Astrocyte (in vitro differentiated cells and primary cell): Measurements from ENCODE around the gene BATF3. TPM values are rescaled to one million over a fixed set of nuclear protein-coding genes. Genes with fewer than 3 reads are reported as not detected.
"Not testable (repeated sequence)": the region's sequence is repeated elsewhere in the genome, so short reads cannot be mapped to it uniquely, and the experiment has no call there.

ENCODE experiments used
- DNase-seq: peaks from one replicate; pipeline ENCODE4 v3.0.0-alpha.2; 2010; ENCODE audit warnings: low read depth
- FAIRE-seq: peaks from 2 replicates; lab custom pipeline; 2011; peaks lifted over from hg19 to GRCh38; lab: Jason Lieb, UNC
- H2AFZ ChIP-seq: 2 replicates; pipeline ENCODE4 v1.6.0; 2012; ENCODE audit warnings: low read depth, low read length, inconsistent platforms
- H3K27ac ChIP-seq: 2 replicates; pipeline ENCODE4 v1.5.1; 2011; ENCODE audit warnings: low read depth, low read length, inconsistent platforms
- H3K27me3 ChIP-seq: 2 replicates; pipeline ENCODE4 v1.6.0; 2011; ENCODE audit warnings: low read length, inconsistent platforms; ENCODE audit not compliant: insufficient read depth
- H3K36me3 ChIP-seq: 2 replicates; pipeline ENCODE4 v1.5.1; 2011; ENCODE audit warnings: low read length, inconsistent platforms; ENCODE audit not compliant: insufficient read depth
- H3K4me1 ChIP-seq: 2 replicates; pipeline ENCODE4 v1.5.1; 2011; ENCODE audit warnings: low read length, inconsistent platforms; ENCODE audit not compliant: insufficient read depth
- H3K4me2 ChIP-seq: 2 replicates; pipeline ENCODE4 v1.6.0; 2012; ENCODE audit warnings: low read length, inconsistent platforms
- H3K4me3 ChIP-seq: 2 replicates; pipeline ENCODE4 v1.5.1; 2011; ENCODE audit warnings: low read depth, mild to moderate bottlenecking, low read length, inconsistent platforms; ENCODE audit not compliant: insufficient read depth
- H3K79me2 ChIP-seq: 2 replicates; pipeline ENCODE4 v1.6.0; 2012; ENCODE audit warnings: mild to moderate bottlenecking, low read length, inconsistent platforms; ENCODE audit not compliant: insufficient read depth
- H3K9ac ChIP-seq: 2 replicates; pipeline ENCODE4 v1.6.0; 2012; ENCODE audit warnings: mild to moderate bottlenecking, low read length, inconsistent platforms
- H3K9me3 ChIP-seq: 2 replicates; pipeline ENCODE4 v1.5.1; 2012; ENCODE audit warnings: low read depth, mild to moderate bottlenecking, low read length, inconsistent platforms; ENCODE audit not compliant: insufficient read depth
- H4K20me1 ChIP-seq: 2 replicates; pipeline ENCODE4 v1.6.0; 2012; ENCODE audit warnings: low read length, inconsistent platforms; ENCODE audit not compliant: insufficient read depth
- H3K27ac Mint-ChIP-seq: one replicate; pipeline ENCODE4 v1.8.0; 2021; ENCODE audit warnings: mild to moderate bottlenecking, mixed read lengths; ENCODE audit not compliant: unreplicated experiment
- H3K27me3 Mint-ChIP-seq: one replicate; pipeline ENCODE4 v1.8.0; 2021; ENCODE audit warnings: low read depth, mixed read lengths; ENCODE audit not compliant: unreplicated experiment
- H3K36me3 Mint-ChIP-seq: one replicate; pipeline ENCODE4 v1.8.0; 2021; ENCODE audit warnings: low read depth, mixed read lengths; ENCODE audit not compliant: unreplicated experiment
- H3K4me1 Mint-ChIP-seq: one replicate; pipeline ENCODE4 v1.8.0; 2021; ENCODE audit warnings: low read depth, mixed read lengths; ENCODE audit not compliant: unreplicated experiment
- H3K4me3 Mint-ChIP-seq: one replicate; pipeline ENCODE4 v1.8.0; 2021; ENCODE audit warnings: mild to moderate bottlenecking, moderate library complexity, mixed read lengths; ENCODE audit not compliant: unreplicated experiment
- H3K9me3 Mint-ChIP-seq: one replicate; pipeline ENCODE4 v1.8.0; 2021; ENCODE audit warnings: mild to moderate bottlenecking, mixed read lengths; ENCODE audit not compliant: unreplicated experiment
- EZH2 ChIP-seq: IDR thresholded peaks from 2 replicates; pipeline ENCODE4 v1.6.1; 2012; ENCODE audit warnings: mild to moderate bottlenecking, low read length, inconsistent platforms; ENCODE audit not compliant: insufficient read depth
- total RNA-seq: library from RNA; stranded (reverse); gene quantifications from 2 replicates; pipeline ENCODE4 v1.2.1, GENCODE V29; 2021
- TF ChIP-seq, protein P1 (sequence below): IDR thresholded peaks from 2 replicates; pipeline ENCODE4 v1.5.1; 2011; ENCODE audit warnings: low read depth, mild to moderate bottlenecking, inconsistent platforms, low read length, moderate library complexity; ENCODE audit not compliant: insufficient read depth

The BATF3 gene
- total RNA-seq, 1 donor from 2014 or later: 1.9 TPM

- peaks cover 11% of the 10 kb centered on the region for H3K36me3 Mint-ChIP-seq
- H3K9me3 Mint-ChIP-seq: peaks cover 5% of the 10 kb centered on the region
- Histone ChIP-seq H3K36me3 (no peaks in the 10 kb centered on the region), H3K4me3 (no peak overlapping the region), H4K20me1 (no peaks in the 10 kb centered on the region), H3K4me2 (peak overlapping the region; percentile 2), H2AFZ (no peak overlapping the region), H3K9ac (peak overlapping the region; percentile 23), H3K79me2 (no peaks in the 10 kb centered on the region), H3K27me3 (no peaks in the 10 kb centered on the region), H3K4me1 (no peaks in the 10 kb centered on the region), H3K9me3 (no peaks in the 10 kb centered on the region), H3K27ac (peak overlapping the region; percentile 70)
- H3K27me3 Mint-ChIP-seq: no peaks in the 10 kb centered on the region
- H3K27ac Mint-ChIP-seq: peak overlapping the region; percentile 56
- H3K4me1 Mint-ChIP-seq: peaks cover 17% of the 10 kb centered on the region
- no peak for FAIRE-seq
- no peak for TF ChIP-seq EZH2
- H3K4me3 Mint-ChIP-seq: peak overlapping the region; percentile 57
- DNase-seq: peak; percentile 93
Measured at GRCh38 chr1:212727386-212728181, 27.9 kb upstream of the BATF3 start.

DNA sequence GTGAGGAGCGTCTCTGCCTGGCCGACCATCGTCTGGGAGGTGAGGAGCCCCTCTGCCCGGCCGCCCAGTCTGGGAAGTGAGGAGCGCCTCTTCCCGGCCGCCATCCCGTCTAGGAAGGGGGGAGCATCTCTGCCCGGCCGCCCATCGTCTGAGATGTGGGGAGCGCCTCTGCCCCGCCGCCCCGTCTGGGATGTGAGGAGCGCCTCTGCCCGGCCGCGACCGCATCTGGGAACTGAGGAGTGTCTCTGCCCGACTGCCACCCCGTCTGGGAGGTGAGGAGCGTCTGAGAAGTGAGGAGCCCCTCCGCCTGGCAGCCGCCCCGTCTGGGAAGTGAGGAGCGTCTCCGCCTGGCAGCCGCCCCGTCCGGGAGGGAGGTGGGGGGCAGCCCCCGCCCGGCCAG is 25.0 kb upstream of the BATF3 start:
- H3K4me1 Mint-ChIP-seq: peaks cover 29% of the 10 kb centered on the region
- not testable (repeated sequence) for H3K27ac Mint-ChIP-seq, H3K9me3 Mint-ChIP-seq, FAIRE-seq, H2AFZ ChIP-seq, H3K36me3 Mint-ChIP-seq, H3K36me3 ChIP-seq, H3K79me2 ChIP-seq, H3K27me3 Mint-ChIP-seq, H3K27me3 ChIP-seq, H3K27ac ChIP-seq, H3K4me2 ChIP-seq, H4K20me1 ChIP-seq, DNase-seq, H3K9ac ChIP-seq, H3K4me3 ChIP-seq, H3K9me3 ChIP-seq, H3K4me3 Mint-ChIP-seq
- H3K4me1 ChIP-seq: peaks cover 11% of the 10 kb centered on the region

DNA sequence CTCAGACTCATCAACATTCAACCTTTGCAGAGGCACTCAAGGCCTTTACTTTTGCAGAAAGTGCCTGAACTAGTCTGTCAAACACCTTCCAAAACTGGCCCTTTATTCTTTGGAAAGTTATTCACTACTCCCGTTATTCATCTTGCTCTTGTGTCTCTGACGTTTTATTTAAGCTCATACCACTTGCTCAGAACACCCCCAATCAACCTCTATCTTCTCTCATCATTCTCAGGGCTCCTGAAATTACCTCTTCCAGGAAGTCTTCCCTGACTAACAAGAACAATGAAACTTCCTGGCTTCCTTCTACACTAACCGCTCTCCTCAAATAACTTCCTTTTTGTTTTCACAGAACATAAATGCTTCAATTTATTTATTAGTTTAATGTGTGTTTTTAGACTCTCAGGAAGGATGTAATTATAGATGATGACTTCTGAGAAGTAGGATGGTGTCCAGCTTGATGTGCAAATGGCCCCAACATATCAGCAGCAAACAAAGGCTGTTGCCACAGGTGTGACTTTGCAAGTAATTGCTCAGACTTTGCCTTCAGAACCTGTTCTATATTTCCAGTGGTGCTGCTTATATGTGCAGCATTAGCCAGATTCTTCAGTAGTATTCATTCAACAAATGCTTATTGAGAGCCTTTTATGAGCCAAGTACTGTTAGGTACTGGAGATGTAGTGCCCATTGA is 22.8 kb upstream of the BATF3 start:
- peaks cover 19% of the 10 kb centered on the region for H3K4me1 Mint-ChIP-seq
- Histone ChIP-seq H3K9me3 (no peaks in the 10 kb centered on the region), H3K4me3 (no peak overlapping the region), H3K4me2 (peak overlapping the region; percentile 65), H3K27me3 (no peaks in the 10 kb centered on the region), H3K79me2 (no peaks in the 10 kb centered on the region), H4K20me1 (no peaks in the 10 kb centered on the region), H2AFZ (no peak overlapping the region), H3K9ac (no peak overlapping the region), H3K27ac (no peak overlapping the region), H3K4me1 (peaks cover 11% of the 10 kb centered on the region), H3K36me3 (no peaks in the 10 kb centered on the region)
- H3K36me3 Mint-ChIP-seq: peaks cover 9% of the 10 kb centered on the region
- no peaks in the 10 kb centered on the region for H3K27me3 Mint-ChIP-seq
- H3K4me3 Mint-ChIP-seq: no peak overlapping the region
- DNase-seq (no peak), FAIRE-seq (no peak)
- peaks cover 5% of the 10 kb centered on the region for H3K9me3 Mint-ChIP-seq
- H3K27ac Mint-ChIP-seq: no peak overlapping the region
- TF ChIP-seq, protein P1, sequence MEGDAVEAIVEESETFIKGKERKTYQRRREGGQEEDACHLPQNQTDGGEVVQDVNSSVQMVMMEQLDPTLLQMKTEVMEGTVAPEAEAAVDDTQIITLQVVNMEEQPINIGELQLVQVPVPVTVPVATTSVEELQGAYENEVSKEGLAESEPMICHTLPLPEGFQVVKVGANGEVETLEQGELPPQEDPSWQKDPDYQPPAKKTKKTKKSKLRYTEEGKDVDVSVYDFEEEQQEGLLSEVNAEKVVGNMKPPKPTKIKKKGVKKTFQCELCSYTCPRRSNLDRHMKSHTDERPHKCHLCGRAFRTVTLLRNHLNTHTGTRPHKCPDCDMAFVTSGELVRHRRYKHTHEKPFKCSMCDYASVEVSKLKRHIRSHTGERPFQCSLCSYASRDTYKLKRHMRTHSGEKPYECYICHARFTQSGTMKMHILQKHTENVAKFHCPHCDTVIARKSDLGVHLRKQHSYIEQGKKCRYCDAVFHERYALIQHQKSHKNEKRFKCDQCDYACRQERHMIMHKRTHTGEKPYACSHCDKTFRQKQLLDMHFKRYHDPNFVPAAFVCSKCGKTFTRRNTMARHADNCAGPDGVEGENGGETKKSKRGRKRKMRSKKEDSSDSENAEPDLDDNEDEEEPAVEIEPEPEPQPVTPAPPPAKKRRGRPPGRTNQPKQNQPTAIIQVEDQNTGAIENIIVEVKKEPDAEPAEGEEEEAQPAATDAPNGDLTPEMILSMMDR: no peak
- no peak for TF ChIP-seq EZH2
